Endothelial cell of umbilical vein (primary cell): ENCODE measurements around the gene DUOXA1. TPM values are rescaled to one million over a fixed set of nuclear protein-coding genes. Genes with fewer than 3 reads are reported as not detected.

Experiments
- BruUV-seq: library from RNA; stranded (reverse); fragments of 400-500 nt; replicated peaks from 2 replicates; lab custom pipeline; 2021; lab: Mats Ljungman, UMichigan
- CTCF ChIA-PET: fragments of 300-600, 350-600 bp; sonication (Branson Sonifier 250); formaldehyde crosslinking; loops from one replicate; lab custom pipeline; 2021; ENCODE audit warnings: antibody characterized with exemption, inconsistent platforms; lab: Charles Lee
- POLR2A ChIA-PET: fragments of 300-600, 350-600 bp; sonication (Branson Sonifier 250); formaldehyde crosslinking; loops from one replicate; lab custom pipeline; 2021; ENCODE audit warnings: antibody characterized with exemption, inconsistent platforms; lab: Charles Lee
- DNase-seq: peaks from one replicate; pipeline ENCODE4 v3.0.0-alpha.2; 2011; ENCODE audit warnings: low read depth, low spot score
- FAIRE-seq: peaks from 2 replicates; lab custom pipeline; 2011; peaks lifted over from hg19 to GRCh38; lab: Jason Lieb, UNC
- H2AFZ ChIP-seq: 2 replicates; pipeline ENCODE4 v1.6.0; 2012; ENCODE audit warnings: low read depth, low read length, control low read depth, inconsistent platforms
- H3K27ac ChIP-seq: 2 replicates; pipeline ENCODE4 v1.5.1; 2011; ENCODE audit warnings: low read depth, mild to moderate bottlenecking, control low read depth, low read length, moderate library complexity; ENCODE audit not compliant: insufficient read depth
- H3K27me3 ChIP-seq, 2 experiments: 2 replicates each; pipeline versions ENCODE4 v1.6.0 to v1.6.1; 2011; ENCODE audit warnings: low read length in 2 of 2, mixed read lengths in 1 of 2; ENCODE audit not compliant: control insufficient read depth in 2 of 2, insufficient read depth in 2 of 2
- H3K36me3 ChIP-seq, 2 experiments: 2 replicates in 1 of 2; 3 replicates in 1 of 2; pipeline ENCODE4 v1.5.1; 2011; ENCODE audit warnings: low read length in 2 of 2, mild to moderate bottlenecking in 1 of 2, moderate library complexity in 1 of 2; ENCODE audit not compliant: control insufficient read depth in 2 of 2, insufficient read depth in 2 of 2; ENCODE audit errors: extremely low read depth in 1 of 2
- H3K4me1 ChIP-seq: 3 replicates; pipeline ENCODE4 v1.5.1; 2011; ENCODE audit warnings: mild to moderate bottlenecking, low read length; ENCODE audit not compliant: control insufficient read depth, insufficient read depth; ENCODE audit errors: extremely low read depth
- H3K4me2 ChIP-seq: 2 replicates; pipeline ENCODE4 v1.6.1; 2011; ENCODE audit warnings: low read length, control low read depth, mixed read lengths; ENCODE audit not compliant: insufficient read depth
- H3K4me3 ChIP-seq, 3 experiments: fragments of 200-600 bp in 1 of 3; sonication (generic), shearing (Covaris generic) in 1 of 3; replicated peaks in 1 of 3; 2 replicates each; pipeline ENCODE4 v1.5.1; 2011 to 2016; ENCODE audit warnings: control low read depth in 3 of 3, low read length in 3 of 3, mild to moderate bottlenecking in 2 of 3, inconsistent platforms in 1 of 3, low read depth in 1 of 3, moderate library complexity in 1 of 3; ENCODE audit not compliant: insufficient read depth in 1 of 3
- H3K79me2 ChIP-seq: 2 replicates; pipeline ENCODE4 v1.6.0; 2012; ENCODE audit warnings: low read length, inconsistent platforms; ENCODE audit not compliant: control insufficient read depth, insufficient read depth
- H3K9ac ChIP-seq: replicated peaks from 2 replicates; pipeline ENCODE3; 2011; ENCODE audit warnings: low read length, control low read depth; ENCODE audit not compliant: insufficient read depth; ENCODE audit errors: extremely low read depth
- H3K9me1 ChIP-seq: replicated peaks from 3 replicates; pipeline ENCODE4 v1.6.0; 2011; ENCODE audit warnings: mild to moderate bottlenecking, low read length; ENCODE audit not compliant: control insufficient read depth, insufficient read depth; ENCODE audit errors: extremely low read depth
- H3K9me3 ChIP-seq: replicated peaks from 2 replicates; pipeline ENCODE4 v1.5.1; 2012; ENCODE audit warnings: low read length, inconsistent platforms; ENCODE audit not compliant: control insufficient read depth, insufficient read depth
- H4K20me1 ChIP-seq: replicated peaks from 2 replicates; pipeline ENCODE3; 2011; ENCODE audit warnings: mild to moderate bottlenecking, low read length; ENCODE audit not compliant: control insufficient read depth, insufficient read depth; ENCODE audit errors: extremely low read depth
- CTCF ChIP-seq, 2 donors: IDR thresholded peaks; 1 replicate in 1 of 2; 2 replicates in 1 of 2; pipeline ENCODE4 v1.5.1; 2011; ENCODE audit warnings: low read length in 2 of 2, mild to moderate bottlenecking in 2 of 2, moderate library complexity in 2 of 2, control low read depth in 1 of 2, inconsistent platforms in 1 of 2, low read depth in 1 of 2; ENCODE audit not compliant: insufficient read depth in 1 of 2; ENCODE audit errors: extremely low read depth in 1 of 2
- EZH2 ChIP-seq: IDR thresholded peaks from 2 replicates; pipeline ENCODE4 v1.6.1; 2012; ENCODE audit warnings: borderline replicate concordance, low read depth, mild to moderate bottlenecking, moderate library complexity, low read length, inconsistent platforms; ENCODE audit not compliant: severe bottlenecking
- FOS ChIP-seq: IDR thresholded peaks from 2 replicates; pipeline ENCODE4 v1.6.1; 2011; ENCODE audit warnings: mild to moderate bottlenecking, low read length, moderate library complexity, borderline replicate concordance; ENCODE audit not compliant: insufficient read depth
- GATA2 ChIP-seq: IDR thresholded peaks from 2 replicates; pipeline ENCODE4 v1.7.0; 2011; ENCODE audit warnings: low read depth, mild to moderate bottlenecking, moderate library complexity, mixed read lengths, low read length; ENCODE audit not compliant: insufficient read length, insufficient read depth
- JUN ChIP-seq: IDR thresholded peaks from 2 replicates; pipeline ENCODE4 v1.6.1; 2011; ENCODE audit warnings: borderline replicate concordance, low read depth; ENCODE audit not compliant: insufficient read length, insufficient read depth
- MAX ChIP-seq: IDR thresholded peaks from 2 replicates; pipeline ENCODE4 v1.6.1; 2011; ENCODE audit not compliant: insufficient read depth, insufficient read length
- MYC ChIP-seq: IDR thresholded peaks from one replicate; pipeline ENCODE4 v1.6.1; 2011; ENCODE audit warnings: mild to moderate bottlenecking, low read depth, low read length
- POLR2A ChIP-seq: IDR thresholded peaks from 2 replicates; pipeline ENCODE4 v1.6.1; 2012; ENCODE audit warnings: low read depth, mild to moderate bottlenecking, control low read depth, low read length
- POLR2AphosphoS5 ChIP-seq: IDR thresholded peaks from 2 replicates; pipeline ENCODE4 v1.6.1; 2012; ENCODE audit warnings: low read depth, mild to moderate bottlenecking, control low read depth, low read length, moderate library complexity; ENCODE audit not compliant: insufficient read depth
- dilution Hi-C: fragments of 300-500 bp; cut with MboI; formaldehyde crosslinking; loops from one replicate; pipeline ENCODE4 v1.15.0; 2019; ENCODE audit warnings: low sequenced_read_pairs; ENCODE audit not compliant: extremely low pct_ligation_motif_present
- intact Hi-C: fragments of 100-400 bp; cut with micrococcal nuclease; formaldehyde crosslinking; loops from one replicate; pipeline ENCODE4 v1.10.0; 2022
- polyA plus RNA-seq, 4 experiments: library from polyadenylated mRNA; depleted of rRNA in 3 of 4; stranded (reverse) in 3 of 4; unstranded in 1 of 4; fragments of >200 nt; gene quantifications; 2 replicates each; pipeline versions ENCODE4 v1.2.1 to v1.2.3, GENCODE V29; 2011 to 2012; ENCODE audit warnings: missing spikeins in 1 of 4
- total RNA-seq: library from RNA; stranded (reverse); gene quantifications from 2 replicates; pipeline ENCODE4 v1.2.3, GENCODE V29; 2021

Gene DUOXA1
- total and polyA plus RNA-seq, 2 donors (not counting 3 experiments of a cell fraction or from before 2014, with no cell fraction given): 0.07 TPM; not detected in 1

- no peak for FAIRE-seq
- Histone ChIP-seq H3K4me1 (peaks cover 3% of the 10 kb centered on the region), H3K36me3 (no peaks in the 10 kb centered on the region), H3K79me2 (no peaks in the 10 kb centered on the region), H3K9me1 (no peaks in the 10 kb centered on the region), H3K27ac (no peak overlapping the region), H3K9me3 (no peaks in the 10 kb centered on the region), H3K9ac (no peak overlapping the region), H4K20me1 (no peaks in the 10 kb centered on the region), H3K4me3 (no peak overlapping the region), H3K27me3 (no peaks in the 10 kb centered on the region), H3K4me2 (no peak overlapping the region), H2AFZ (no peak overlapping the region)
- dilution Hi-C loops: no loop called here
- ChIA-PET CTCF (interaction anchor here (0.9 to 2.2 kb wide), 7 partner anchors 11 to 288 kb away, joined by 3 to 8 read pairs (median 4); no protein-coding TSS in a partner anchor), POLR2A (no interaction called here)
- DNase-seq: no peak
- no TSS peak for BruUV-seq
- TF ChIP-seq GATA2 (no peak), EZH2 (no peak), FOS (no peak), MAX (no peak), CTCF (IDR thresholded peaks at IDR 0.05; ENCODE audit: extremely low read depth in 1 of 2, insufficient read depth in 1 of 2, low read depth in 1 of 2, low read length in 2 of 2) (no peak), POLR2A (no peak), JUN (no peak), MYC (no peak), POLR2AphosphoS5 (no peak)
- intact Hi-C loops: no loop called here
These were observed 39.3 kb upstream of the DUOXA1 start for GRCh38 chr15:45168751-45169551.
